ENCODE data around the gene EFNA5.

GRCh38 chr5:107717816-107718215 lies 47.1 kb upstream of the EFNA5 start:
- TF ChIP-seq POLR2A (IDR thresholded peaks at IDR 0.05; ENCODE audit: low read depth, low read length) (no peak), TAF1 (IDR thresholded peaks at IDR 0.05; ENCODE audit: low read depth, low read length) (no peak), SPI1 (IDR thresholded peaks at IDR 0.05; ENCODE audit: low read depth, low read length) (no peak), PAX5 (IDR thresholded peaks at IDR 0.05; ENCODE audit: insufficient read depth, low read length, severe bottlenecking) (no peak)
